ENCODE results near the gene SYT13.

The SYT13 gene, protein sequence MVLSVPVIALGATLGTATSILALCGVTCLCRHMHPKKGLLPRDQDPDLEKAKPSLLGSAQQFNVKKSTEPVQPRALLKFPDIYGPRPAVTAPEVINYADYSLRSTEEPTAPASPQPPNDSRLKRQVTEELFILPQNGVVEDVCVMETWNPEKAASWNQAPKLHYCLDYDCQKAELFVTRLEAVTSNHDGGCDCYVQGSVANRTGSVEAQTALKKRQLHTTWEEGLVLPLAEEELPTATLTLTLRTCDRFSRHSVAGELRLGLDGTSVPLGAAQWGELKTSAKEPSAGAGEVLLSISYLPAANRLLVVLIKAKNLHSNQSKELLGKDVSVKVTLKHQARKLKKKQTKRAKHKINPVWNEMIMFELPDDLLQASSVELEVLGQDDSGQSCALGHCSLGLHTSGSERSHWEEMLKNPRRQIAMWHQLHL

DNA sequence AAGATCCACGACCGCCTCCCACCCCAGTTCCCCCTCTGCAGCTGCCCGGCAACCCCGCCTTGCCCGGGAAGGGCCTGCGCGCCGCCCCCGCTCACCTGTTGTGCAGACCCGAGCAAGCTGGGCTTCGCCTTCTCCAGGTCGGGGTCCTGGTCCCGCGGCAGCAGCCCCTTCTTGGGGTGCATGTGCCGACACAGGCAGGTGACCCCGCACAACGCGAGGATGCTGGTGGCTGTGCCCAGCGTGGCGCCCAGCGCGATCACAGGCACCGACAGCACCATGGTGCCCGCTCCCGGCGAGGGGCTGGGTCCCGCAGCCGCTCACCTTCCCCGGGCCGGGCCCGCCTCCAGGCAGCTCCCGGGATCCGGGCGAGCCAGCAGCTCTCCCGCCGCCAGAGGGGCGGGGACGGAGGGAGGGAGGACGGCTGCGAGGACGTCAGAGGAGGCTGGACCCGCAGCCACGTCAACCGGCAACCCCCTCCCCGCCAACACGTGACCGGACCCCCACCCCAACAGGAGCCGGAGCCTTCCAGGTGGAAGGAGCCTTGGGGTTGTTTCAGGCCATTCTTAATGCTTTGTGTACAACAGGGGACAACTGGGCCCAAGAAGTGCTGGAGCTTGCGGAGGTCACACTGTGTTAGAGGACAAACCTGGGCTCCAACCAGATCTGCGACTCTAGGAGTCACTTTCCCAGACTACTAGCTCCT, at the start of gene SYT13:
Gene SYT13, minus strand, starts transcription at position 412 of the 703 bp plus-strand sequence. Its CDS starts 134 bp downstream, at position 278.
- Histone ChIP-seq H3K27me3 (peaks cover 12% of the 10 kb centered on the region), H4K20me1 (no peaks in the 10 kb centered on the region), H3K4me2 (no peak within 1 kb of the TSS), H3K9me3 (peaks cover 11% of the 10 kb centered on the region), H3K27ac (no peak within 1 kb of the TSS), H3K36me3 (no peaks in the 10 kb centered on the region), H3K4me3 (no peak within 1 kb of the TSS), H3K9ac (no peak within 1 kb of the TSS), H3K4me1 (peaks cover 15% of the 10 kb centered on the region; the same call in 1 of the 2 replicates)
- no peak for TF ChIP-seq Cebpa-rat (IDR thresholded peaks at IDR 0.05)

DNA sequence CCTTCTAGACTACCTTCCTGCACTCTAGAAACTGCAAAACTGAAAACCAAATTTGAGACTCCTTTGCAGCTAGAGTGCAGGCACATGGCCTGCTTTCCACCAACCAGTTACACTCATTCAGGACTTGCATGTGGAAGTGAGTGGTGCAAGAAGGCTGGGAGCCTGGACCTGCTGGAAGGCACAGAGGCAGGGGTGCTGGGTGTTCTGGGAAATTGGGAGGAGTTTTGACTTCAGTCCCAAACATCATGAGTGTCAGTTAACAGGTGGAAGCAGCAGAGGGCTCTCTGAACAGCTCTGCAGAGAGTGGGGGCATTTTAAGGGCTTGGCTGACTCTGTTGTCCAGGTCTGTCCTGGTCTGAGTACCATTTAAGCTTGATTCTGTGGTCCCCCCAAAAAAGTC, 49.3 kb upstream of the SYT13 start:
- no peak overlapping the region for H3K27ac ChIP-seq
- no peak overlapping the region for H3K4me3 ChIP-seq
- no peaks in the 10 kb centered on the region for H3K27me3 ChIP-seq
- H4K20me1 ChIP-seq = no peaks in the 10 kb centered on the region
- H3K9ac ChIP-seq = no peak overlapping the region
- no peak overlapping the region; the same call in 1 of the 2 replicates for H3K4me2 ChIP-seq
- no peaks in the 10 kb centered on the region for H3K36me3 ChIP-seq
- H3K9me3 ChIP-seq = no peaks in the 10 kb centered on the region
- TF ChIP-seq Cebpa-rat (IDR thresholded peaks at IDR 0.05) = no peak
- H3K4me1 ChIP-seq = peaks cover 12% of the 10 kb centered on the region; the same call in 1 of the 2 replicates

DNA sequence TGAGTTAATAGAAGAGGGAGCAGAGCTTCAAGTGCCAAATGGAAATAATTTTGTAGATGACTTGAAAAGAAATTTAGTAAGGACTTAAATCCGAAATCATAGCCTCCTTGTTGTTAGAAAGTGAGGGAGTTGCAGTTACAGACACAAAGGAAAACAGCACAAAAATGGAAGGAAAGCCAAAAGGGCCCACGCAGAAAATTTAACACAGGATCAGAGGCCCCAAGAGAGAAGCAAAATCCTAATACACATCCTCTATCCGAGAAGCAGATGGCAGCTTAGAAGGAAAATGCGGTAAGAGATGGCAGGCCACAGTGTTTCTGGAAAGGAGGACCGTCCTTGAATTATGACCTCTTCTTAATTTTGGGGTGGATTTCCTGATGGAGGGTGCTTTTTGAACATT, 48.7 kb upstream of the SYT13 start:
- H3K4me1 ChIP-seq = peaks cover 9% of the 10 kb centered on the region; the same call in 1 of the 2 replicates
- no peaks in the 10 kb centered on the region for H3K27me3 ChIP-seq

DNA sequence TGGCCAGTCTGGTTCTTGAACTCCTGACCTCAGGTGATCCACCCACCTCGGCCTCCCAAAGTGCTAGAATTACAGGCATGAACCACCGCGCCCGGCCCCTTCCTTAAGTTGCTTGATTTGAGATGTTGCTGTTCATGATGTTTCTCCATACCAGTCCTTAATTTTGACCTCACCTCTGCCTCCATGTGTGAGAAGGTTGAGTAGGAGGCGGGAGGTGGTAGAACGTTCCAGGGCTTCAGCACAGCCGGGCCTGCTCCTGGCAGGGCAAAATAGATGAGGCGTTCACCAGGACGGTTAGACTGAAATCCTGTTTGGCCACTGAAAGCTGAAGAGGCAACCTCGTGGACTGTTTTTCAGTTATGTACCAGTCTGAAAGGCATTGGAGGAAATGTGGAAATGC, 48.3 kb upstream of the SYT13 start:
- TF ChIP-seq Cebpa-rat (IDR thresholded peaks at IDR 0.05) = no peak
- H4K20me1 ChIP-seq = no peaks in the 10 kb centered on the region
- no peak overlapping the region for H3K9ac ChIP-seq
- no peaks in the 10 kb centered on the region for H3K36me3 ChIP-seq
- H3K27ac ChIP-seq = no peak overlapping the region
- no peaks in the 10 kb centered on the region for H3K9me3 ChIP-seq
- H3K4me3 ChIP-seq = no peak overlapping the region
- H3K4me2 ChIP-seq = no peak overlapping the region
- no peaks in the 10 kb centered on the region for H3K27me3 ChIP-seq
- H3K4me1 ChIP-seq = peaks cover 9% of the 10 kb centered on the region; the same call in 1 of the 2 replicates

More for the DNA sequence above, 48.7 kb upstream of the SYT13 start:
- no peaks in the 10 kb centered on the region for H4K20me1 ChIP-seq
- H3K36me3 ChIP-seq = no peaks in the 10 kb centered on the region
- no peak overlapping the region for H3K4me2 ChIP-seq
- no peak for TF ChIP-seq Cebpa-rat (IDR thresholded peaks at IDR 0.05)
- H3K4me3 ChIP-seq = no peak overlapping the region
- no peaks in the 10 kb centered on the region for H3K9me3 ChIP-seq
- no peak overlapping the region for H3K9ac ChIP-seq
- no peak overlapping the region for H3K27ac ChIP-seq

DNA sequence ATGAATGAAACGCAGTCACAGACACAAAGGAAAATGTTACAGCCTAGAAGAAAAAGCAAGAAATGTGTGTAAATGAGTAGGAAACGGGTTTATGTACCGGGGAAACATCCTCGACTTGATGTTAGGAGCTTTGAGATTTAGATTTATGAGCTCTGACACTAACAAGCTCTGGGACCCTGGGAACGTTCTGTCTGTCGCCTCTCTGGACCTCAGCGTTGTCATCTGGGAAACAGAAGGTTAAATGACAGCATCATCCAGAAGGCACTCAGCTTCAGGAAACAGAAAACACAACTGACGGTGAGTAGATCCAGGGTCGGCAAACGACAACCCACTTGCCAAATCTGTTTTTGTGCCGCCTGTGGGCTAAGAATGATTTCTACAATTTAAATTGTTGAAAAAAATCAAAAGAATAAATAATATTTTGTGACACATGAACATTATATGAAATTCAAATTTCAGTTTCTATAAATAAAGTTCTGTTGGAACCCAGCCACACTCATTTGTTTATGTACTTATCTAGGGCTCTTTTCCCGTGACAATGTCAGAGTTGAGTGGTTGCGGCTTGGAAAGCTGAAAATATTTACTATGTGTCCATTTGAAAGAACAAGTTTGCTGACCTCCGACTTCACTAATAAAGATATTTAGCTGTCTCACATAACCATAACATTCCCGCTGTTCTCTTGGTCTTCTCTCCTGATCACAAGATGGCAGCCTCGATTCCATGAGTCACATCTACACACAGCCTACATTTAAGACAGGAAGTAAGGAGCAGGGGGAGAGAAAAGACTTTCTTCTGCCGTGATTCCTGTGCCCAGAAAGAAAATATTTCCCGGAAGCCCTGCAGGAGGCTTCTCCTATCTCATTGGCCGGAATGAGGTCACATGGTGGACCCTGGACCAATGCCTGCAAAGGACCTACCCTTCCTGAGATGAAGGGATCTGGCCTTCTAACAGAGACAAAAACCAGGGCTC, 47.1 kb upstream of the SYT13 start:
- H3K27me3 ChIP-seq = no peaks in the 10 kb centered on the region

DNA sequence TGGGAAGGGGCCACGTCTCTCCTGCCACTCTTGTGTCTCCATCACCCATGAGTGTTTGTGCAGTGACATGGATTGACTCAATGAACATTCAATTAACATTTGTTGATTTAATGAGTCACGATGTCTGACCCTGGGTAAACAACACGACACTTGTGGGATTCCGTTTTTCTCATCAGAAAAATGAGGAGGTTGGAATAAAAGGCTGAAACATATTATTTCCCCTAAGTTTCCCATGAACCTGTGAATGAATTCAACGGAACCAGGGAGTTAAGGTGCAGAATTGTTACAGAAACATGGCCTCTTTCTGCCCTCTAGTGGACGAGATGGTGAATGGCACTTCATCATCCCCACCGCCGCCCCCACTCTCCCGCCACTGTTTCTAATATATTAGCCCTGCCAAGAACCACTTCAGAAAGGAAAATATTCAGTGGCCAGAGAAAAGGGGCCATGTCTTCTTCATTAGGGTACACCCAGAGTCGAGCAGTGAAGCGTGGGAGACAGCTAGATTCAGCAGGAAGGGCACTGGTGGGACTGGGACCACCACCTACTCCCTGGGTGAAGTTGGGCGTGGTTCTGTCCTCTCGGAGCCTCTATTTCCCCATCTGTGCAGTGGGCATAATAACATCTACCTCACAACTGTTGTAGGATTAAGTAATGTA, 46.3 kb upstream of the SYT13 start:
- no peak overlapping the region for H3K4me2 ChIP-seq
- H3K9ac ChIP-seq = no peak overlapping the region
- H3K4me3 ChIP-seq = no peak overlapping the region
- H3K27ac ChIP-seq = no peak overlapping the region
- H4K20me1 ChIP-seq = no peaks in the 10 kb centered on the region
- no peaks in the 10 kb centered on the region for H3K36me3 ChIP-seq
- H3K27me3 ChIP-seq = no peaks in the 10 kb centered on the region
- peaks cover 8% of the 10 kb centered on the region; the same call in 1 of the 2 replicates for H3K9me3 ChIP-seq
- peaks cover 9% of the 10 kb centered on the region; the same call in 1 of the 2 replicates for H3K4me1 ChIP-seq
- TF ChIP-seq Cebpa-rat (IDR thresholded peaks at IDR 0.05) = no peak

More for the DNA sequence above, 47.1 kb upstream of the SYT13 start:
- H3K9ac ChIP-seq = no peak overlapping the region
- no peak overlapping the region for H3K4me3 ChIP-seq
- no peaks in the 10 kb centered on the region for H3K36me3 ChIP-seq
- no peak overlapping the region for H3K4me2 ChIP-seq
- H4K20me1 ChIP-seq = no peaks in the 10 kb centered on the region
- no peak for TF ChIP-seq Cebpa-rat (IDR thresholded peaks at IDR 0.05)
- H3K4me1 ChIP-seq = peaks cover 9% of the 10 kb centered on the region; the same call in 1 of the 2 replicates
- no peaks in the 10 kb centered on the region for H3K9me3 ChIP-seq
- no peak overlapping the region for H3K27ac ChIP-seq

DNA sequence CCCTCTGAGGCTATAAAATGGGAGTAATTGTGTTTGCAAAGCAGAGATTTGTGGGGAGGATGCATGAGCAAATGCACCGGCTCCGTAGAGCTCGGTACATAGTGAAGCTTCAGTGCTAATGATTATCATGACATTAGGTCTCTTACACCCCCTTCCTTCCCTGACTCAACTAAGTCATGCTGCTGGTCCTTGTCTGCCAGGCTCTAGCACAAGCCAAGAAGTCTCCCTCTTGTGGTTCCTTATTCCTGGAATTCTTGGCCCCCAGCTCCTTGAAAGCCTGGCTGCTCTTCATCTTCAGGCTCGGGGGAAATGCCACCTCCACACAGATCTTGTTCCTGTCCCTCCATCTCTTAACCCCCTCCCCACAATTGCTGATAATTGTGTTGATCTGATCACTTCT, 45.7 kb upstream of the SYT13 start:
- Histone ChIP-seq H3K4me1 (peaks cover 9% of the 10 kb centered on the region; the same call in 1 of the 2 replicates), H4K20me1 (no peaks in the 10 kb centered on the region), H3K4me3 (no peak overlapping the region), H3K27me3 (no peaks in the 10 kb centered on the region), H3K36me3 (no peaks in the 10 kb centered on the region), H3K27ac (no peak overlapping the region), H3K9me3 (peaks cover 14% of the 10 kb centered on the region), H3K9ac (no peak overlapping the region), H3K4me2 (no peak overlapping the region)
- no peak for TF ChIP-seq Cebpa-rat (IDR thresholded peaks at IDR 0.05)

DNA sequence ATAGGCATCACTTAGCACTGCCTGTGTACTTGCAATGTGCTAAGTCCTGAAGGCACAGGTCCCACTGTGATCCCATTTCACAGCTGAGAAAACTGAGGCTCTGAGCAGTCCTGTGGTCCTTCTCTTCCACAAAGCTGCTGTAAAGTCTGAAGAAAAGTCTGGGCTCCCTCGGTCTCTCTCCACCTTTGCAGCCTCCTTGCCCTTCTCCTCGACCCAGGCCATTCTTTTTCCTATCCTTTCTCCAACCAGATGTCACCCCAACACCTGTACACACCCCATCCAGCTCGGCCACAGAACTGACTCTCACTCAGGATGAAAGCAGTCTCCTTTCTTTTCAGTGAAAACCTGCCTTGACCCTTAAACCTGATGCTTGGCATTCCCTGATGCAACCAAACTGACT, 42.6 kb upstream of the SYT13 start:
- Histone ChIP-seq H3K36me3 (no peaks in the 10 kb centered on the region), H3K4me2 (no peak overlapping the region), H3K27ac (no peak overlapping the region), H3K4me3 (no peak overlapping the region), H3K9ac (no peak overlapping the region), H3K27me3 (no peaks in the 10 kb centered on the region), H4K20me1 (no peaks in the 10 kb centered on the region), H3K9me3 (peaks cover 19% of the 10 kb centered on the region), H3K4me1 (no peaks in the 10 kb centered on the region)
- TF ChIP-seq Cebpa-rat (IDR thresholded peaks at IDR 0.05) = no peak

DNA sequence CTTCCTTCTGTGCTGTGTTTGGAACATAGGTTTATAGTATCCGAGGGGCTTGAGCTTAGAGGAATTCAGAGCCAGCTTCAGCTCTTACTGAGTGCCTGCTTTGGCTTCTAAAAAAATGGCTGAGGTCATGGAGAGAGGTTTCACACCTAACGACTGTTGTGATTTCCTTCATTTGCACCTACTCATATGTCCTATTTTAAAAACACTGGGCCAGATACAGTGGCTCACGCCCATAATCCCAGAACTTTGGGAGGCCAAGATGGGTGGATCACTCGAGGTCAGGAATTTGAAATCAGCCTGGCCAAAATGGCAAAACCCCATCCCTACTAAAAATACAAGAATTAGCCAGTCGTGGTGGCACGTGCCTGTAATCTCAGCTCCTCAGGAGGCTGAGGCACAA, 38.3 kb upstream of the SYT13 start:
- H3K4me3 ChIP-seq = no peak overlapping the region
- no peak for TF ChIP-seq Cebpa-rat (IDR thresholded peaks at IDR 0.05)
- H3K9ac ChIP-seq = no peak overlapping the region
- no peak overlapping the region for H3K27ac ChIP-seq
- H3K4me2 ChIP-seq = no peak overlapping the region
- H3K4me1 ChIP-seq = no peaks in the 10 kb centered on the region
- H3K27me3 ChIP-seq = no peaks in the 10 kb centered on the region; the same call in 1 of the 2 replicates
- no peaks in the 10 kb centered on the region for H4K20me1 ChIP-seq
- peaks cover 19% of the 10 kb centered on the region for H3K9me3 ChIP-seq
- no peaks in the 10 kb centered on the region for H3K36me3 ChIP-seq
